GM23338 (cell line): ENCODE results near the gene MYO6.

ENCODE experiments used
- EZH2 ChIP-seq: fragments of 200-600 bp; sonication (generic); IDR thresholded peaks from one replicate; pipeline ENCODE4 v1.8.0; 2017; ENCODE audit warnings: antibody characterized with exemption, mild to moderate bottlenecking, low read depth; ENCODE audit not compliant: unreplicated experiment
- EZH2phosphoT487 ChIP-seq: fragments of 200-600 bp; sonication (generic); IDR thresholded peaks from one replicate; pipeline ENCODE4 v1.8.1; 2018; ENCODE audit warnings: antibody characterized with exemption; ENCODE audit not compliant: unreplicated experiment
- STAT1 ChIP-seq: IDR thresholded peaks from one replicate; pipeline ENCODE4 v1.6.1; 2016; ENCODE audit warnings: antibody characterized with exemption; ENCODE audit not compliant: unreplicated experiment
- TF ChIP-seq, protein P1 (sequence below), 2 experiments: fragments of 200-600 bp in 1 of 2; sonication (generic) in 1 of 2; conservative IDR thresholded peaks; 2 replicates each; pipeline versions ENCODE4 v1.5.1 to v1.6.1; 2016 to 2017; ENCODE audit warnings: antibody characterized with exemption in 2 of 2, low read depth in 2 of 2, mild to moderate bottlenecking in 2 of 2, moderate library complexity in 1 of 2
- TF ChIP-seq, protein P2 (sequence below): IDR thresholded peaks from one replicate; pipeline ENCODE4 v1.6.1; 2018; ENCODE audit warnings: antibody characterized with exemption; ENCODE audit not compliant: unreplicated experiment

DNA sequence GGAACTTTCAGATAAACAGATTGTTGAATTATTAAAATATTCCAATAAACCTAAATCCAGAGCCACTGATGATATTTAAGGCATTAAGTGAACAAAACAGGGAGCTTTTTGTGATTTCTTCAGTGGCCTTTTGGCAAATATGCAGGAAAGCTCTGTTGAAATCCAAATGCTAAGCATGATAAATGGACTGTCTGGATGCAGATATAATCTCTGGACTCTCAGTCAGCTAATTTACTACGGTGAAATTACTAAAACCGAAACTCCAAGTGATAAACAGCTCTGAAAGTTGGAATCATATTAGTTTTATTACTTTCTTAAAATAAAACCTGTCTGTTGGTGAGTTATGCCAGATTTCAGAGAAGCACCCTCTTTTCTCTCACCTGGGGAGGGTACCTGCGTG is 203.1 kb downstream of the MYO6 start:
- TF ChIP-seq, protein P1, sequence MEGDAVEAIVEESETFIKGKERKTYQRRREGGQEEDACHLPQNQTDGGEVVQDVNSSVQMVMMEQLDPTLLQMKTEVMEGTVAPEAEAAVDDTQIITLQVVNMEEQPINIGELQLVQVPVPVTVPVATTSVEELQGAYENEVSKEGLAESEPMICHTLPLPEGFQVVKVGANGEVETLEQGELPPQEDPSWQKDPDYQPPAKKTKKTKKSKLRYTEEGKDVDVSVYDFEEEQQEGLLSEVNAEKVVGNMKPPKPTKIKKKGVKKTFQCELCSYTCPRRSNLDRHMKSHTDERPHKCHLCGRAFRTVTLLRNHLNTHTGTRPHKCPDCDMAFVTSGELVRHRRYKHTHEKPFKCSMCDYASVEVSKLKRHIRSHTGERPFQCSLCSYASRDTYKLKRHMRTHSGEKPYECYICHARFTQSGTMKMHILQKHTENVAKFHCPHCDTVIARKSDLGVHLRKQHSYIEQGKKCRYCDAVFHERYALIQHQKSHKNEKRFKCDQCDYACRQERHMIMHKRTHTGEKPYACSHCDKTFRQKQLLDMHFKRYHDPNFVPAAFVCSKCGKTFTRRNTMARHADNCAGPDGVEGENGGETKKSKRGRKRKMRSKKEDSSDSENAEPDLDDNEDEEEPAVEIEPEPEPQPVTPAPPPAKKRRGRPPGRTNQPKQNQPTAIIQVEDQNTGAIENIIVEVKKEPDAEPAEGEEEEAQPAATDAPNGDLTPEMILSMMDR (conservative IDR thresholded peaks at IDR 0.05; ENCODE audit: low read depth in 2 of 2): no peak
- TF ChIP-seq, protein P2, sequence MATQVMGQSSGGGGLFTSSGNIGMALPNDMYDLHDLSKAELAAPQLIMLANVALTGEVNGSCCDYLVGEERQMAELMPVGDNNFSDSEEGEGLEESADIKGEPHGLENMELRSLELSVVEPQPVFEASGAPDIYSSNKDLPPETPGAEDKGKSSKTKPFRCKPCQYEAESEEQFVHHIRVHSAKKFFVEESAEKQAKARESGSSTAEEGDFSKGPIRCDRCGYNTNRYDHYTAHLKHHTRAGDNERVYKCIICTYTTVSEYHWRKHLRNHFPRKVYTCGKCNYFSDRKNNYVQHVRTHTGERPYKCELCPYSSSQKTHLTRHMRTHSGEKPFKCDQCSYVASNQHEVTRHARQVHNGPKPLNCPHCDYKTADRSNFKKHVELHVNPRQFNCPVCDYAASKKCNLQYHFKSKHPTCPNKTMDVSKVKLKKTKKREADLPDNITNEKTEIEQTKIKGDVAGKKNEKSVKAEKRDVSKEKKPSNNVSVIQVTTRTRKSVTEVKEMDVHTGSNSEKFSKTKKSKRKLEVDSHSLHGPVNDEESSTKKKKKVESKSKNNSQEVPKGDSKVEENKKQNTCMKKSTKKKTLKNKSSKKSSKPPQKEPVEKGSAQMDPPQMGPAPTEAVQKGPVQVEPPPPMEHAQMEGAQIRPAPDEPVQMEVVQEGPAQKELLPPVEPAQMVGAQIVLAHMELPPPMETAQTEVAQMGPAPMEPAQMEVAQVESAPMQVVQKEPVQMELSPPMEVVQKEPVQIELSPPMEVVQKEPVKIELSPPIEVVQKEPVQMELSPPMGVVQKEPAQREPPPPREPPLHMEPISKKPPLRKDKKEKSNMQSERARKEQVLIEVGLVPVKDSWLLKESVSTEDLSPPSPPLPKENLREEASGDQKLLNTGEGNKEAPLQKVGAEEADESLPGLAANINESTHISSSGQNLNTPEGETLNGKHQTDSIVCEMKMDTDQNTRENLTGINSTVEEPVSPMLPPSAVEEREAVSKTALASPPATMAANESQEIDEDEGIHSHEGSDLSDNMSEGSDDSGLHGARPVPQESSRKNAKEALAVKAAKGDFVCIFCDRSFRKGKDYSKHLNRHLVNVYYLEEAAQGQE: no peak
- no peak for TF ChIP-seq EZH2
- TF ChIP-seq EZH2phosphoT487: no peak
- TF ChIP-seq STAT1: no peak
